Cortex of kidney (tissue), 1 donor: Measurements from ENCODE around the gene CCDC192.
"Not testable (repeated sequence)": the region's sequence is repeated elsewhere in the genome, so short reads cannot be mapped to it uniquely, and the experiment has no call there.

Source experiments
- DNase-seq: peaks from one replicate; lab custom pipeline; 2025; lab: John Stamatoyannopoulos, UW

CCDC192 gene

DNA sequence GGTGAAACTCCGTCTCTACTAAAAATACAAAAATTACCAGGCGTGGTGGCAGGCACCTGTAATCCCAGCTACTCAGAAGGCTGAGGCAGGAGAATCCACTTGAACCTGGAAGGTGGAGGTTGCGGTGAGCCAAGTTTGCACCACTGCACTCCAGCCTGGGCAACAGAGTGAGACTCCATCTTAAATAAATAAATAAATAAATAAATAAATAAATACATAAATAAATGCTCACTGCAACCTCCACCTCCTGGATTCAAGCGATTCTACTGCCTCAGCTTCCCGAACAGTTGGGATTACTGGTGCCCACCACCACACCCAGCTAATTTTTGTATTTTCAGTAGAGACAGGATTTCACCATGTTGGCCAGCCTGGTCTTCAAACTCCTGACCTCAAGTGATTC lies 144.4 kb downstream of the CCDC192 start:
- not testable (repeated sequence) for DNase-seq

DNA sequence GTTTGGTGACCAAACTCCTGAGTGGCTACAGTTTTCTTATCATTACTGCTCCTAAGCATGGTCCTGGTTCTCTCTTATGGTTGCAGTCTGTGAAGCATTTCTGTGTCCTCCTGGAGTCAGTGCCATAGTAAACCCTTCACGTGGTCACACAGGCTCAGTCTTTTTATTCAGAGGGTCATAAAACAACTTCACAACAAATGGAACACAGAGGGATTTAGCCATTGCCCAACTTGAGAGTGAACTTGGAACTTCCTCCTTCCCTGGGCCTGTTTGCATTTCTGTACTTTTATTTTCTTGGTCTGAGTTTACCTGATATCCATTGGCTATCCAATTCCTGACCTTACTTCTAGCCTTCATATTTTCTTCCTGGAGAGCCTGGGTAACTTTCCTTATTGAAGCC lies 144.9 kb downstream of the CCDC192 start:
- DNase-seq: no peak

DNA sequence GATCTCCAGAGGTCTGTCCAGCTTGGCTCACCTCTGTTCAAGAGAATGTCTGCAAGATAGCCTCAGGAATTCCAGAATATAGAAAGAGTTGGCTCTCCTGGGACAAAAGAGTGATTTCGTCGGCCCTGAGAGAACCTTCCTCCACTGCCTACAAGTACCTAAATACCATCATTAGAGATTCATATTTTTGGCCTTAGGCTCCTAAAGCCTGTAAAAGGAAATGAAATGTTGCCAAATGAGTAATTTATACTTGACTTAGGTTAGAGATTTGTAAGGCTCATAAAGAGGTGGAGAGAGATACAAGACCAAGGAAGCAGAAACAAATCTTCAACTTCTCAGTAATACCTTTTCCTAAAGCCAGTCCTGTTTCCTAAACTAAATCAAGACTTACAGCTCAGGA lies 146.2 kb downstream of the CCDC192 start:
- no peak for DNase-seq

DNA sequence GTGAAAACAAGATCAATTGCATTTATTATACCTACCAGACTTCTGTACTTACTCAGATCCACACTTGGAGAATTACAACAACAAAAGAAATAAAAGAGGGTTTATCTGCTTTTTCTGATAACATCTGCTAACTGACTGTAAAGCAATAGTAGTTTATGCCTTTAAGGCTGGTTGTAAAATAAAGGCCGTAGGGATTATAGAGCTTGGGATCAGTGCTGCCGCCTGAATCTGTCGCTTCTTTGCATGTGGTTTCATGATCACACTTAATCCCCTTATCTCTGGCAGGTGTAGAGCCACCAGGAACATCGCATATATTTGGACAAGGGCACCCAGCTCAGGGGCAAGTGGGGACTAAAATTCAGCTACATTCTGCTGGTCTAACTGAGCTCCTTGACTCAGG lies 146.7 kb downstream of the CCDC192 start:
- no peak for DNase-seq

DNA sequence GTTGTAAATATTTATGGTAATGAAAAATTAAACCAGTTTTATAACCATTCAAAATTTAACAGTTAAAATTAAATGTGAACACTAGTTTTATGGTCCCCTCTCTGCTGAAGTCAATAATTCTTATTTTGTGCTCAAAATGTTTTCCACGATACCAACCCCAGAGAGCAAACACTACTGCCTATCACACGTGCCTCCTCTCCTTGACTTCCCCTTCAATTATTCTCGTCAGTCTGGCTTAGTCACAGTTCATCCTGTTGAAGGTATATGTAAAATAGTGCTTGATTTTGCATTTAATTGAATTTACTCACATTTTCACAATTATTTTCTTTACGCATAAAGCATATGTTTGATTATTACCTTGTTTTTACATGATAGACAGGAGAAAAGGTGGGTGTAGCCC lies 148.8 kb downstream of the CCDC192 start:
- DNase-seq: no peak

DNA sequence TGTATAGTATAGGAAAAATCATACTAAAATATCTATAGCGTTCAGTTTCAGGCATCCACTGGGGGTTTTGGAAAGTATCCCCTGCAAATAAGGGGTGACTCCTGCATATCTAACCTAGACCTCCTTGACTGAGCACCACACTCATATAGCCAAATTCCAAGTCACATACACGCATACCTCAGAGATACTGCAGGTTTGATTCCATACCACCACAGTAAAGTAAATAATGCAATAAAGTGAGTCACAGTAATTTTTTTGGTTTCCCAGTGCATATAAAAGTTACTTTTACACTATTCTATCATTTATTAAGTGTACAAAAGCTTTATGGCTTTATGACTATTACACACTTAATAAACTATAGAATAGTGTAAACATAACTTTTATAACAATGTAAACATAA lies 151.3 kb downstream of the CCDC192 start:
- no peak for DNase-seq

DNA sequence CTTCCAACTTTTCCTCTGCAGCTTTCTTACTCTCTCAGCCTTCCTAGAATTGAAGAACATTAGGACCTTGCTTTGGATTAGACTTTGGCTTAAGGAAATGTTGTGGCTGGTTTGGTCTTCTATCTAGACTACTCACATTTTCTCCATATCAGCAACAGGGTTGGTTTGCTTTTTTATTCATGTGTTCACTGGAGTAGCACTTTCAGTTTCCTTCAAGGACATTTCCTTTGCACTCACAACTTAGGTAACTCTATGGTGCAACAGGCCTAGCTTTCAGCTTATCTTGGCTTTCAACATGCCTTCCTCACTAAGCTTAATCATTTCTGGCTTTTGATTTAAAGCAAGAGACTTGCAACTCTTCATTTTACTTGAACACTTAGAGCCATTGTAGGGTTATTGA lies 153.1 kb downstream of the CCDC192 start:
- no peak for DNase-seq

DNA sequence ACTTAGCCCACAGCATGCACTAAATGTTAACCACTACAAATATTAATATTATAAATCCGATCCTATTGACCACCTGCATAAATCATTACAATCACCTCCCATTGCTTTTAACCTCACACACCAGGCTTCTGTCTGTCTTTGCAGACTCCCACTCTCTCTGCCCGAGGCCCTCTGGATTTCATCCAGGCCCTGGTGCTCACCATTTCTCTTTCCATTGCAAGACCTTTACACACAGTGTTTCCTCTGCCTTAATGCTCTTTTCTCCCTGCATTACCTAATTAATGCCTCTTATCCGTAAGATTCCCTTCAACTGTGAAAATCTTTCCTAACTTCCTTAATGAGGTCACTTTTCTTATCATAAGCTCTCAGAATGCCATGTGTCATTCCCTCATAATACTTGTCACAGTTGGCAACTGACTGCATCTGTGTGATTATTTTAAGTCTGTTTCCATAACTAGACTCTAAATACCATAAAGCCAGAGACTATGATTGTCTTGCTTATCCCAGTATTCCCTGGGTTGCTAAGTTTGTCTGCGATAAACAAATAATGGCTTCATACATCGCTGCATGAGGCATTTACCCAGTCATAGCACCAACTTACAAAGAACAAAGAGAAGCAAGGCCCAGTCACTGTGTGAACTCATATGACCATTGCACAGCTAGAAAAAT lies 155.1 kb downstream of the CCDC192 start:
- DNase-seq: no peak

DNA sequence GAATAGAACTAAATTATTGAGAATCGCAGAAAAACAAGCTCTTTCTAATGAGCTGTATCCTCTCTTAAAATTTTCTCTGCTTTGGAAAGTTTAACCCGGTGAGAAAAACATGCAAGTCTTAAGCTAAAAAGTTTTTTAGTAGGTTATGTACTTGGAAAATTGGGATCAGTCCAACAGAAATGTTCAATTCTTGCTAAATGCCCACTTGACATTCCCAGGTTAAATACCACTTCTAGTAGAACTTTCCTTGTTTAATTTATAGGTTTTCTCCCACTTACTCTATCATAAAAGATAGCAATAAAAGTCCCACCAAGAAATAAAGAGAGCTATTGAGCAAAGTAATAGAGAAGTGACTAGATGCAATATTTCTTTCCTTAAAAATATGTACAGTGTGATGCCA lies 157.1 kb downstream of the CCDC192 start:
- no peak for DNase-seq

DNA sequence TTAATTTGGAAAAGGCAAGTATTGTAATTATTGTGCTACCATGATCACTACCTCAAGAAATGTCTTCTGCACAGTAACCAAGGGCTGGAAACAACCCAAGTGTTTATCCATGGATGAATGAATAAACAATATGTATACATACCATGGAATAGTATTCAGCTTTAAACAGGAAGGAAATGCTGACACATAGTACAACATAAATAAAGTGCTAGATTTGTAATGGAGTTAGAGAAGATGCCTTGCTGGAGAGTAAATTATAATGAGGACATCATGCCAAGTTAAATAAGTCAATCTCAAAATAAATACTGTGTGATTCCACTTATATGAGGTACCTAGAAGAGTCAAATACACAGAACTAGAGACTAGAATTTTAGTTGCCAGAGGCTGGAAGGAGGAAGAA lies 160.0 kb downstream of the CCDC192 start:
- no peak for DNase-seq

DNA sequence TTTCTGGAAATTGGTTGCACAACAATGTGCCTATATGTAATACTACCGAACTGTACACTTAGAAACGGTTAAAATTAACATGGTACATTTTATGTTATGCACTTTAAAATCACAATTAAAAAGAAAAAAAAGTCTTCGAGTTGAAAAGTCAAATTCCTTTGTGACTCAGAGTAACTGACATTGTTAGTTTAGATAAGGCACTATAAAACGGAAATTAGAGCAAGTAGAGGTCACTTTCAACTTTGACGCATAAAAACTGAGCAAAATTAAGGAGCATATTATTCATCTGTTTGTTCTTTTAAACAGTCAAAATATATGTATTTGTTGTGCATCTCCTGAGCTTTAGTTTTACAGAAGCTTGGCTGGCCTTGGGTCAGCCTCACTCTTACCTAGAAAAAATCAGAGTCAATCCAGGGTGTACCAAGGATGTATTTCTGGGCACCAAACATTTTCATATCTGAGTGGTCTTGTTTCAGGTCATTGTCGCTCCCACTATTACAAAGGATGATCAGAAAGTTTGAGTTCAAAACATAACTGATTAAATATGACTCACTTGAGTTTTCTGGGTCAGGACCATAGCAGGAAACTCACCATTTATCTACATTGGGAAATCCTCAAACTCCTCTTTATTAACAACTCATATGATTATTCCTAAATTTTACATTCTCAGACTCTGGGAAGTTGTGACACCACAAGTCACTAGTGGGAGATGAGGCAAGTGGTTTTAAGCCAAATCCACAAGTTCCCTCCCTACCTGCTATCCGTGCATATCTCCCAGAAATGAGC lies 160.6 kb downstream of the CCDC192 start:
- no peak for DNase-seq

DNA sequence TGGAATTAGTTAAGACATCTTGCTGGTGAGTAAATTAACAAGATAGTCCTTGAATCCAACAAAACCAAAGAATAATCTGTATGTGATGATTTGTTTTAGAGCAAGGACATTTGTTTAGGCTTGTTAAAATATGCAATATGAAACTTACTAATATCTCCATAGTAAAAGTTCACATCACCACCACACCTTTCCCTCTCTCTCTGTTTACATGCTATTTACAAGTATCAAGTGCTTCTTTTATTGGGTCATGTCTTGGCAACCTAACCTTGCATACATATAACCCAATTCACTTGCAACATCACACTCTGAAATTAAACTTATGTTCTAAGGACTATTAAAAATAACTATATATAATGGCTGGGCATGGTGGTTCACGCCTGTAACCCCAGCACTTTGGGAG lies 161.3 kb downstream of the CCDC192 start:
- no peak for DNase-seq

DNA sequence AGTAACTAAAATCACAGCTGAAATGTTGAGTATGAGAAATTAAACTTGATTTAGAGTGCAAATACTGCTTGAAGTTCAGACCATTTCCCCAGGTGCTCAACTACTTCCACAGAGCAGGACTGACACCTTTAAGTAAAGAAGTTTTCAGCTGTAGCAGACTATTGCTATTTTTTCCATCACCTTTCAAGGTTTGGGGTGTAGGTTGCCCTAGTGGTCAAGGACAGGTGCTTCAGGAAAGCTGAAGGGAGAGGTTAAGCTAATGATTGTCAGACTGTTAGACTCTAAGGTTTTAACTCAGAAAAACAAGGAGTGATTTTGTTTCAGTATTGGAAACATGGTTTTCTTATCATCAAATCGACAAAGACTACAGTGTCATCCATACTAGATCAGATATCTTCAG lies 162.1 kb downstream of the CCDC192 start:
- no peak for DNase-seq

DNA sequence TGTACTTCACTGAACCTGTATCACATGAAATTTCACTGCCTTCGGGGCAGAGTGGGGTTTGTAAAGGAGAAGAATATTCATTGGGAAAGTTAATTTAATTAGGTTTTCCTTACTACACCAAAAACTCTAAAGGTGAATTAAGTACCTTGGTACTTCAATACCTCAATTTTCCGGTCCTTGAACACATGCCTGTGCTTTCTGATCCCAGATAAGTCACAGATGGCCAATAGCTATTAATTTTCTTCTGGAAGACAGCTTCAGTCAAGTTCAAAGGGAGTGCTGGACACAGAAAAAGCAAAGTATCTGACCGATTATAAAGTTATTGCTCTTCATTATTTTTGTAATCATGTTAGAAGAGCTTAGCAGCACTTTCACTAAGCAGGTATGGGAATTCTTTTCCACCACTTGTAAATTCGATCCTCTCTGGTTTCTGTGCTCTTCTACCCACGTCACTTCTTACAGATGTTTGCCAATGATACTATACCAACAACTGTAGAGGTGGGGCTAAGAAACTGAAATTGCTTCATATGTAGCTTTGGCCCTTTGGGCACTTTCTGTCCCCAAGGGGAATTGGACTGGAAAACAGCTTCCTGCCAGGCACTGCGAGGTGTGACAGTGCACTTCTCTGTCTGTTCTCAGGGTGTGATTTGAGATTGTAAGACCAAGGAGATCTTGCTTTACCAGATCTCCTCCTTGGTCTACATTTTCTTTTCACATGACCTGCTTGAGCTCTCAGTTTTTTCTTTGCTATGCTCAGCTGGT lies 164.0 kb downstream of the CCDC192 start:
- no peak for DNase-seq

DNA sequence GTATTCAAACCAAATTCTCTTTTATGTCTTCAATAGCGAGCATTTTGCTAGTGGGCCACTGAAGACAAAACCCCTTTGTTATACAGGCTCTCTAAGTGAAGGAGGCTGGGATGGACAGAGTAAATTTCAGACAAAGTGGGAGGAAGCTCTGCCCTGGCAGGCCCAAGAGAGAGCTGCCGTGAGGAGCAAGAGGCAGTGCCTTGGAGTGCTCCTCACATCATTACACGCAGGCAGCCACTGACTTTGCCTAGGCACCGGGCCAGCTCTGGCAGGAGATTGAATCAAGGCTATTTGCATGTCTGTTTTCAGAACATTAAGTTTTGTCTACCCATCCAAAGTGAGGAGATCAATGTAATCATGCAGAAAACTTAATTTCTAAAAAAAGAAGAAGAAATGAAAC lies 167.7 kb downstream of the CCDC192 start:
- no peak for DNase-seq

DNA sequence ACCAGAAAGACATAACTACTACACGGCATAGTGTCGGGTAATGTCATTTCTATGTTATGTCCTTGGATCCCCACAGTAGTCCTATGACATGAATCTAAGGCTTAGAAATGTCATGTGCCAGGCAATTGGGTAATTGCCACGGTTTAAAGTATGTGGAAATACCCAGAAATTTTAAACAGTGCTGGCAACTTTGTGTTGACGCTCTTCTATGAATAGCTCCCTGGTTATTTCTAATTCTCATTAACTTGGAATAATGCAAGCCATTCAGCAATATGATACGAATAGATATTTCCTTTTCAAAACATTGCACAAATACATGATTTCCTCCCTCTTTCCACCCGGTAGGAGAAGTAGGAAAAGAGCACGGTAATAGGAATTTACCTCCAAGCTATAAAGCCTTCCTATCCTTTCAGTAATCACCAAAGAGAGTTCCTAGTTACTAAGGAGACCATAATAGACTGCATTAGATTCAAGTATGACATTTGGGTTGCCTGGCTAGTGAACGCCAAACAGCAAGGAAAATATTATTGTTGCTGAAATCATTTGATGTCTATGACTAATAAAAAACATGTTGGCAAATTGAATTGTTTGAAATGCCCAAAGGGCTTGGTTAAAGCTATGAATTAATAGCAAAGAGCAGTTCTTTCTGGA lies 168.4 kb downstream of the CCDC192 start:
- DNase-seq: no peak

DNA sequence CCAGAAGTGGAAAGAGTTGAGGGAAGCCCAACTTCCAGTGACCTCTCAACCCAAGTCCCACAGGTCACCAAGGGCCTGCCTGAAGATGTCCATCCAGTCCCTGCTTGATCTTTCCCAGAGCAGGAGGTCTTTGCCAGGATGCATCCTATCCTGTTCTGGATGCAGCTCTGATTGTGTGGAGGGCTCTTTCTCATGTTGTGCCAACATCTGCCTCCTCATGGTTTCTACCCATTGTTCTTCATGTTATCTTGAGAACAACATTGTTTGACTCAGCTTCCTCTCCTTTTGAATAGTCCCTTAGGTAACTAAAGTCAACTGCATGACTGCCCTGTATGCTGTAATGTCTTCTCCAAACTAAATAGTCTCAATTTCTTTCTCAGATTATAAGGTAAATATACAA lies 169.3 kb downstream of the CCDC192 start:
- DNase-seq: no peak

DNA sequence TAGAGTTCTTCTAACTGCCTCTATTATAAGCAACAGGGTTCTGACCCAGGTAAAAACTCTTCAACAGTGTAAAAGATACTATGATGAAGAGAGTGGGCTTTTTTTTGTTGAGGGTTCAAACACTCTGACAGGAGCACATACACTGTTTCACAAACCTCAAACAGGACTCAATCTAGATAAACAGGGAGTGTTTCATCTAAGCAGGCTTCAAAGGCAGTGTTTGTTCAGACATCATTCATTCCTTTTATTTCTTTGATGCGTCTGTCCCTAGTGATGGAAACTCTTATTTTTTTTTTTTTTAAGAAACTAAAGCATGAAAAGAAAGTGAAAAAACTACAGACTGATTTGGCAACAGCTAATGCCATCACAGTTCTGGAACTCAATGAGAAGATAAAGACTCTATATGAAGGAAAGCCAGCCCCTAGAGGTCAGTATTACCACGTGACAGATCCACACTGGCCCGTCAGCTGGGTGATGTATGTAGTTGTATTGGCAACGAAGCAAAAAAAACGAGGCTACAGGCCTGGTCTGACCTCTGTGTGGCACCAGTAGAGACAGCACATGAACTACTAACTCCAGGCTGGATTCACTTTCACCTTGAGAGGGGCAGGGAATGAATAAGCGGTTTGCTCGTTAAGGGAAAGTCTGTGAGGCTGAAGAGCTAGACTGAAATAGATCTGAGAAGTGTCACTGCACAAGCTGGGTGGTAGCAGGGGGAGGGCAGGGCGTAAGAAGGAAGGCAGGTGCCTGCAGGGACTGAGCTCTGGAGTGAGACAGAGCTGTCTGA lies 172.2 kb downstream of the CCDC192 start:
- no peak for DNase-seq

DNA sequence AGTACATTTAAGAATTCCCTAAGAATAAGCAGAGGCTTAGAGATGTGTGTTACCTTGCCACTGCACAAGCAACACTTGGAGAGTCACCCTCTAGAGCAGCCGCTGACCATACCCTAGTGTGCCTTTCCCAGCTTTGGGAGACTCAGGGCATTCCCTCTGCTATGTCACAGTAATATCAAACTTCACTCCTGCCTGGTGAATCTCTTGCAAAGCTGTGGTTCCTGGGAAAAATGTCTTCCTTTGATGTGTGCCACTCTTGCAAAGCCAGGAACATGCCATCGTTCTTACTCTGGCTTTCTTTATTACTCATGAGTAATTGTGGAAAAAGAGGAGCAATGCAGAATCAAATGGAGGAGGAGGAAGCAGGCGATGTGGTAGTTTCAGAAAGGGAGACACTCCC lies 173.2 kb downstream of the CCDC192 start:
- DNase-seq: no peak

DNA sequence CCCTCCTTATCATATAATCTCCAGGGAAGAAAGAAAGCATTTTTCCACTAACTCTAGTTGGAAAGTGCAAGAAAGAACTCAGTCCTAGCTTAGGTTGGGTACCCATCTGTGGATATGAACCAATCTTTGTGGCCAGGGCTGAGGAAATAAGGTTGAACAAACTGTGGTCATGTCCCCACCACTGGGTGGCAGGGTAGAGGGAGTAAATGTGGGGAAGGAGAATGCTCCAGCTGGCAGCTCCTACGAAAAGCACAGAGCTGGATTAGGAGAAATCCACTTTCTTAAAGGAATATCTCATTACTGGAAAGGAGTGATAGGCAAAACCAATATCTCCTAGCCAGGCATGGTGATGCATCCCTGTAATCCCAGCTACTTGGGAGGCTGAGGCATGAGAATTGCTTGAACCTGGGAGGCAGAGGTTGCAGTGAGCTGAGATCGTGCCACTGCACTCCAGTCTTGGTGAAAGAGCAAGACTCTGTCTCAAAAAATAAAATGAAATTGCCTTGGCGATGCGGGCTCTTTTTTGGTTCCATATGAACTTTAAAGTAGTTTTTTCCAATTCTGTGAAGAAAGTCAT lies 175.1 kb downstream of the CCDC192 start:
- no peak for DNase-seq

DNA sequence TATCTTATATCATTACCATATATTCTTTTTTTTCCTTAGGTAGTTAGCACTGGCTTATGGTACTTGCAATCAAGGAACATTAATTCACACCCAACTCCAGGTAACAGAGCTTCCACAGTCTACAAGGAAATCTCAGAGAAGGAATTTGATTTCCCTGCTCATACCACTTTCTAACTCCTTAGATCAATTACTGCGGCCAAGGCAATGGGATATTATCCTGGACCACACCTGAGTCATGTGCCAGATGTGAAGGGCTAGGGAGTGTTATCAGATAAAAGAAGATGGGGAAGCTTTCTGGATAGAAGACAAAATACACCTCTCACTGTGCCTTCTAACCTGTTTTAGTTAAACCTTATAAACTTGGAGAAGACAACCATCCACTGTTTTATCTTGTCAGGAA lies 181.2 kb downstream of the CCDC192 start:
- DNase-seq: no peak
